H1 (cell line): ENCODE results near the gene PIP5K1B. TPM values are rescaled to one million over a fixed set of nuclear protein-coding genes. Genes with fewer than 3 reads are reported as not detected.

Experiments
- CTCF ChIA-PET: fragments of 300-600 bp; sonication (Branson Sonifier 250); formaldehyde crosslinking; loops from one replicate; lab custom pipeline; 2021; ENCODE audit not compliant: partially characterized antibody; lab: Charles Lee
- POLR2A ChIA-PET: fragments of 300-600 bp; sonication (Branson Sonifier 250); formaldehyde crosslinking; loops from one replicate; lab custom pipeline; 2021; ENCODE audit warnings: inconsistent platforms; ENCODE audit not compliant: partially characterized antibody; lab: Charles Lee
- DNase-seq, 2 experiments: peaks; one replicate each; pipeline versions ENCODE4 v3.0.0 to v3.0.0-alpha.2; 2010 to 2022; ENCODE audit warnings: low spot score in 2 of 2, low read depth in 1 of 2, mixed read lengths in 1 of 2
- FAIRE-seq: peaks from 2 replicates; lab custom pipeline; 2011; peaks lifted over from hg19 to GRCh38; lab: Jason Lieb, UNC
- H2AFZ ChIP-seq: 2 replicates; pipeline ENCODE4 v1.8.1; 2012; ENCODE audit warnings: low read length, inconsistent platforms
- H2AK5ac ChIP-seq: 2 replicates; pipeline ENCODE4 v1.6.1; 2013; ENCODE audit warnings: low read depth, low read length
- H2BK120ac ChIP-seq: replicated peaks from 2 replicates; pipeline ENCODE3; 2013; ENCODE audit warnings: low read depth, low read length, inconsistent platforms
- H2BK12ac ChIP-seq: 2 replicates; pipeline ENCODE4 v1.6.1; 2013; ENCODE audit warnings: low read depth, low read length
- H2BK15ac ChIP-seq: 2 replicates; pipeline ENCODE4 v1.6.1; 2013; ENCODE audit warnings: low read length
- H2BK20ac ChIP-seq: 2 replicates; pipeline ENCODE4 v1.6.1; 2013; ENCODE audit warnings: low read length
- H2BK5ac ChIP-seq: 2 replicates; pipeline ENCODE4 v1.6.1; 2013; ENCODE audit warnings: low read depth, low read length
- H3K14ac ChIP-seq: 2 replicates; pipeline ENCODE4 v1.6.1; 2013; ENCODE audit warnings: inconsistent platforms; ENCODE audit not compliant: insufficient read length
- H3K18ac ChIP-seq: 2 replicates; pipeline ENCODE4 v1.6.1; 2013; ENCODE audit warnings: low read length; ENCODE audit errors: extremely low read depth
- H3K23ac ChIP-seq: 2 replicates; pipeline ENCODE4 v1.6.1; 2013; ENCODE audit warnings: inconsistent platforms; ENCODE audit not compliant: insufficient read length
- H3K23me2 ChIP-seq: 2 replicates; pipeline ENCODE4 v1.6.1; 2013; ENCODE audit warnings: low read depth, low read length
- H3K27ac ChIP-seq: 2 replicates; pipeline ENCODE4 v1.6.1; 2011; ENCODE audit warnings: low read depth, low read length, inconsistent platforms
- H3K27me3 ChIP-seq, 4 experiments: replicated peaks in 1 of 4; 1 replicate in 1 of 4; 2 replicates in 3 of 4; pipeline versions ENCODE4 v1.6.1 to v1.8.1; 2011 to 2013; ENCODE audit warnings: low read length in 3 of 4, mild to moderate bottlenecking in 3 of 4, inconsistent platforms in 2 of 4, mixed read lengths in 2 of 4, moderate library complexity in 1 of 4; ENCODE audit not compliant: control insufficient read depth in 3 of 4, insufficient read depth in 3 of 4; ENCODE audit errors: extremely low read depth in 1 of 4
- H3K36me3 ChIP-seq, 4 experiments: 2 replicates each; pipeline versions ENCODE4 v1.6.1 to v1.8.1; 2011 to 2013; ENCODE audit warnings: mild to moderate bottlenecking in 4 of 4, low read length in 3 of 4, moderate library complexity in 2 of 4, control low read depth in 1 of 4, inconsistent platforms in 1 of 4; ENCODE audit not compliant: insufficient read depth in 4 of 4, control insufficient read depth in 2 of 4
- H3K4ac ChIP-seq: replicated peaks from 2 replicates; pipeline ENCODE3; 2013; ENCODE audit warnings: low read length, low read depth, mixed read lengths, inconsistent platforms; ENCODE audit not compliant: insufficient read length
- H3K4me1 ChIP-seq, 4 experiments: replicated peaks in 1 of 4; 1 replicate in 1 of 4; 2 replicates in 3 of 4; pipeline versions ENCODE4 v1.6.1 to v1.8.1; 2011 to 2013; ENCODE audit warnings: low read length in 3 of 4, inconsistent platforms in 2 of 4, mixed read lengths in 1 of 4; ENCODE audit not compliant: insufficient read depth in 4 of 4, control insufficient read depth in 3 of 4
- H3K4me2 ChIP-seq, 2 experiments: 2 replicates each; pipeline versions ENCODE4 v1.6.1 to v1.8.1; 2011 to 2013; ENCODE audit warnings: low read depth in 2 of 2, low read length in 2 of 2, control low read depth in 1 of 2, inconsistent platforms in 1 of 2, mild to moderate bottlenecking in 1 of 2; ENCODE audit not compliant: insufficient read depth in 1 of 2
- H3K4me3 ChIP-seq, 4 experiments: fragments of 200-600, 300-600 bp in 1 of 4; sonication (generic), shearing (Covaris generic), sonication (Bioruptor Twin) in 1 of 4; 2 replicates each; pipeline versions ENCODE4 v1.5.1 to v1.8.1; 2011 to 2016; ENCODE audit warnings: low read length in 4 of 4, low read depth in 3 of 4, control low read depth in 2 of 4, inconsistent platforms in 2 of 4, mild to moderate bottlenecking in 2 of 4, mixed read lengths in 1 of 4, moderate library complexity in 1 of 4; ENCODE audit not compliant: insufficient read depth in 2 of 4; ENCODE audit errors: extremely low read depth in 1 of 4
- H3K56ac ChIP-seq: replicated peaks from 2 replicates; pipeline ENCODE3; 2013; ENCODE audit warnings: low read depth, mild to moderate bottlenecking, mixed read lengths, low read length, inconsistent platforms; ENCODE audit not compliant: insufficient read length
- H3K79me1 ChIP-seq: 2 replicates; pipeline ENCODE4 v1.6.1; 2013; ENCODE audit warnings: low read depth, low read length, control low read depth
- H3K79me2 ChIP-seq, 2 experiments: 2 replicates each; pipeline versions ENCODE4 v1.6.1 to v1.8.1; 2012 to 2013; ENCODE audit warnings: low read length in 2 of 2, mild to moderate bottlenecking in 2 of 2, inconsistent platforms in 1 of 2; ENCODE audit not compliant: insufficient read depth in 2 of 2, control insufficient read depth in 1 of 2
- H3K9ac ChIP-seq, 4 experiments: replicated peaks in 1 of 4; 1 replicate in 1 of 4; 2 replicates in 3 of 4; pipeline versions ENCODE4 v1.6.1 to v1.8.1; 2011 to 2013; ENCODE audit warnings: low read depth in 3 of 4, low read length in 3 of 4, control low read depth in 2 of 4, mild to moderate bottlenecking in 2 of 4, moderate library complexity in 2 of 4, inconsistent platforms in 1 of 4; ENCODE audit errors: extremely low read depth in 1 of 4
- H3K9me3 ChIP-seq, 2 experiments: 2 replicates each; pipeline versions ENCODE4 v1.6.1 to v1.8.1; 2012 to 2013; ENCODE audit warnings: mild to moderate bottlenecking in 2 of 2, moderate library complexity in 2 of 2, control low read depth in 1 of 2, inconsistent platforms in 1 of 2, low read depth in 1 of 2, low read length in 1 of 2, mixed read lengths in 1 of 2; ENCODE audit not compliant: insufficient read depth in 2 of 2
- H4K20me1 ChIP-seq, 2 experiments: replicated peaks in 1 of 2; 2 replicates each; pipeline versions ENCODE3 to v1.8.1; 2011 to 2013; ENCODE audit warnings: inconsistent platforms in 2 of 2, low read length in 2 of 2, mild to moderate bottlenecking in 1 of 2; ENCODE audit not compliant: insufficient read depth in 2 of 2, control insufficient read depth in 1 of 2
- H4K5ac ChIP-seq: 2 replicates; pipeline ENCODE4 v1.6.1; 2013; ENCODE audit warnings: low read length, low read depth, mixed read lengths, inconsistent platforms; ENCODE audit not compliant: insufficient read length
- H4K8ac ChIP-seq: 2 replicates; pipeline ENCODE4 v1.8.0; 2013; ENCODE audit warnings: mild to moderate bottlenecking, moderate library complexity, low read length, inconsistent platforms; ENCODE audit not compliant: insufficient read depth; ENCODE audit errors: extremely low read depth
- H4K91ac ChIP-seq: replicated peaks from 2 replicates; pipeline ENCODE3; 2013; ENCODE audit warnings: low read length, mixed read lengths, inconsistent platforms; ENCODE audit not compliant: insufficient read length
- CTBP2 ChIP-seq: IDR thresholded peaks from 2 replicates; pipeline ENCODE4 v1.7.0; 2011; ENCODE audit warnings: borderline replicate concordance, mild to moderate bottlenecking, moderate library complexity, mixed read lengths, low read length; ENCODE audit not compliant: insufficient read depth, insufficient read length
- HDAC6 ChIP-seq: IDR thresholded peaks from one replicate; pipeline ENCODE4 v1.7.1; 2012; ENCODE audit warnings: low read depth, mild to moderate bottlenecking, inconsistent platforms, low read length, moderate library complexity
- NANOG ChIP-seq: IDR thresholded peaks from 2 replicates; pipeline ENCODE4 v1.6.1; 2011; ENCODE audit warnings: low read length, low read depth, mild to moderate bottlenecking, inconsistent platforms; ENCODE audit not compliant: insufficient read depth, poor library complexity, severe bottlenecking
- RAD21 ChIP-seq, 2 experiments: IDR thresholded peaks in 1 of 2; conservative IDR thresholded peaks in 1 of 2; 2 replicates each; pipeline ENCODE4 v1.6.1; 2011; ENCODE audit warnings: low read depth in 2 of 2, low read length in 2 of 2, improper control_type of control experiment in 1 of 2, inconsistent platforms in 1 of 2, mild to moderate bottlenecking in 1 of 2, moderate library complexity in 1 of 2
- SIN3A ChIP-seq, 2 experiments: IDR thresholded peaks in 1 of 2; conservative IDR thresholded peaks in 1 of 2; 2 replicates each; pipeline ENCODE4 v1.6.1; 2011 to 2012; ENCODE audit warnings: low read length in 2 of 2, improper control_type of control experiment in 1 of 2, low read depth in 1 of 2, mild to moderate bottlenecking in 1 of 2
- TAF1 ChIP-seq: IDR thresholded peaks from 2 replicates; pipeline ENCODE4 v1.6.1; 2011; ENCODE audit warnings: mild to moderate bottlenecking, low read depth, low read length
- TAF7 ChIP-seq: optimal IDR thresholded peaks from 2 replicates; pipeline ENCODE3; 2011; ENCODE audit warnings: low read depth, mild to moderate bottlenecking, inconsistent platforms, low read length, moderate library complexity, borderline replicate concordance
- WGBS, 2 experiments: shearing (Covaris generic) in 1 of 2; methylation state at CpG; one replicate each; pipeline versions ENCODE4 v1.1.6 to v1.1.7; 2013 to 2015; ENCODE audit warnings: low lambda C conversion rate in 2 of 2, mixed read lengths in 2 of 2, inconsistent platforms in 1 of 2, low coverage in 1 of 2, missing lambda C conversion rate in 1 of 2; ENCODE audit not compliant: insufficient replicate concordance in 2 of 2, insufficient coverage in 1 of 2, insufficient read length in 1 of 2; ENCODE audit errors: extremely low coverage in 1 of 2, missing lambda C conversion rate in 1 of 2; 5-methylcytosine and 5-hydroxymethylcytosine counted together
- polyA plus RNA-seq, 7 experiments: library from polyadenylated mRNA; depleted of rRNA in 3 of 7; stranded (reverse) in 5 of 7; unstranded in 2 of 7; fragments of >200 nt in 5 of 7; fragments of 200-250 nt in 2 of 7; gene quantifications; 1 replicate in 5 of 7; 2 replicates in 1 of 7; 4 replicates in 1 of 7; pipeline versions ENCODE4 v1.2.1 to v1.2.3, GENCODE V29; 2011 to 2013; ENCODE audit warnings: missing spikeins in 2 of 7, mixed read lengths in 2 of 7
- total RNA-seq: library from RNA; stranded (reverse); fragmentation: NEBNext Ultra II Directional; extraction: Animal tissue kit (Norgen Biotek cat#: 25700); gene quantifications from 2 replicates; pipeline ENCODE4 v1.2.1, GENCODE V29; 2021

Gene PIP5K1B
- total and polyA plus RNA-seq, 2 of the 8 experiments (the other 6 are each of a cell fraction or from before 2014, with no cell fraction given), result 4.7 to 7.7 TPM

- H3K4ac ChIP-seq, result no peak overlapping the region
- H3K9ac ChIP-seq, result no peak overlapping the region
- no peak overlapping the region for H2BK120ac ChIP-seq
- H3K4me1 ChIP-seq, result no peaks in the 10 kb centered on the region
- H4K5ac ChIP-seq, result no peak overlapping the region
- 94% methylated on average over 8 of the region's 8 CpGs; no CpG with 5 or more reads in 1 of the 2 experiments for WGBS, 2 experiments
- ChIA-PET CTCF (interaction anchor here (0.6 kb wide), 1 partner anchor 32 kb away, joined by 3 read pairs; no protein-coding TSS in a partner anchor), POLR2A (interaction anchor here (0.7 kb wide), 1 partner anchor 111 kb away, joined by 3 read pairs; no protein-coding TSS in a partner anchor)
- no peak overlapping the region for H2BK20ac ChIP-seq
- no peak overlapping the region for H2AK5ac ChIP-seq
- H3K56ac ChIP-seq, result no peak overlapping the region
- H3K4me3 ChIP-seq, result no peak overlapping the region
- H2BK5ac ChIP-seq, result no peak overlapping the region
- H4K8ac ChIP-seq, result no peak overlapping the region
- no peak overlapping the region for H3K14ac ChIP-seq
- H2AFZ ChIP-seq, result no peak overlapping the region
- H4K91ac ChIP-seq, result no peak overlapping the region
- H2BK15ac ChIP-seq, result peak overlapping the region; percentile 19; the same call in 1 of the 2 replicates
- no peaks in the 10 kb centered on the region for H3K23me2 ChIP-seq
- no peaks in the 10 kb centered on the region; the same call in 1 of the 2 replicates for H3K79me1 ChIP-seq
- FAIRE-seq (no peak), DNase-seq (no peak)
- H3K23ac ChIP-seq, result no peak overlapping the region
- no peak overlapping the region for H2BK12ac ChIP-seq
- H3K27me3 ChIP-seq, result no peaks in the 10 kb centered on the region
- no peaks in the 10 kb centered on the region for H4K20me1 ChIP-seq
- H3K9me3 ChIP-seq, result no peaks in the 10 kb centered on the region
- no peak overlapping the region for H3K27ac ChIP-seq
- peaks cover 0 to 12% of the 10 kb centered on the region in 2 experiments; a peak in 1 of 4 replicates for H3K79me2 ChIP-seq
- H3K18ac ChIP-seq, result no peak overlapping the region
- H3K36me3 ChIP-seq, result no peaks in the 10 kb centered on the region
- no peak overlapping the region for H3K4me2 ChIP-seq
- TF ChIP-seq CTBP2 (no peak), SIN3A (conservative IDR thresholded peaks at IDR 0.05 in 1 of 2, IDR thresholded peaks at IDR 0.05 in 1 of 2; ENCODE audit: low read depth in 1 of 2, low read length in 2 of 2) (no peak), HDAC6 (no peak), TAF7 (no peak), TAF1 (no peak), NANOG (no peak), RAD21 (IDR thresholded peaks at IDR 0.05 in 1 of 2, conservative IDR thresholded peaks at IDR 0.05 in 1 of 2; ENCODE audit: low read depth in 2 of 2, low read length in 2 of 2) (no peak)
These were observed 16.8 kb downstream of the PIP5K1B start for GRCh38 chr9:68721666-68722330.
